Measurements from ENCODE around the gene GLB1L3.

GLB1L3 gene

DNA sequence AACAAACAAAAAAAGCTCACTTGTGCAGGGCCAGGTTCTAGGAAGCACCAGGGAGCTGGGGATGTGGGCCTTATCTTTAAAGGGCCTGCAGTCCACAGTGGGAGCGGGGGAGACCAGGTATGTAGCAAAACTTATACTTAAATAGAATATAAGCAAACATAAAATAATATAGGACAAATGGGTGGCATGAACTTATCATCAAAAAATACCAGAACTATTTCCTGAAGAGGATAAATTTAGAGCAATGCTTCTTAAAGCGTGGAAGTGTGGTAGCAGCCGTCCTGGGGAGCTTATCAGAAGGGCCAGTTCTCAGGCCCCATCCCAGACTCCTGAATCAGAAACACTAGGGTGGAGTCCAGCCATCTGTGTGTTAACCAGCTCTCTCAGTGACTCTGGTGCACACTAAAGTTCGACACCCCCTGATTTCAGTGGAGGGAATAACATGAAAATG, 42.4 kb upstream of the GLB1L3 start:
- no peak overlapping the region for H3K4me3 ChIP-seq (ENCODE audit: low read depth, low read length)
- TF ChIP-seq, protein P1, sequence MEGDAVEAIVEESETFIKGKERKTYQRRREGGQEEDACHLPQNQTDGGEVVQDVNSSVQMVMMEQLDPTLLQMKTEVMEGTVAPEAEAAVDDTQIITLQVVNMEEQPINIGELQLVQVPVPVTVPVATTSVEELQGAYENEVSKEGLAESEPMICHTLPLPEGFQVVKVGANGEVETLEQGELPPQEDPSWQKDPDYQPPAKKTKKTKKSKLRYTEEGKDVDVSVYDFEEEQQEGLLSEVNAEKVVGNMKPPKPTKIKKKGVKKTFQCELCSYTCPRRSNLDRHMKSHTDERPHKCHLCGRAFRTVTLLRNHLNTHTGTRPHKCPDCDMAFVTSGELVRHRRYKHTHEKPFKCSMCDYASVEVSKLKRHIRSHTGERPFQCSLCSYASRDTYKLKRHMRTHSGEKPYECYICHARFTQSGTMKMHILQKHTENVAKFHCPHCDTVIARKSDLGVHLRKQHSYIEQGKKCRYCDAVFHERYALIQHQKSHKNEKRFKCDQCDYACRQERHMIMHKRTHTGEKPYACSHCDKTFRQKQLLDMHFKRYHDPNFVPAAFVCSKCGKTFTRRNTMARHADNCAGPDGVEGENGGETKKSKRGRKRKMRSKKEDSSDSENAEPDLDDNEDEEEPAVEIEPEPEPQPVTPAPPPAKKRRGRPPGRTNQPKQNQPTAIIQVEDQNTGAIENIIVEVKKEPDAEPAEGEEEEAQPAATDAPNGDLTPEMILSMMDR (IDR thresholded peaks at IDR 0.05; ENCODE audit: low read depth, low read length) = no peak

DNA sequence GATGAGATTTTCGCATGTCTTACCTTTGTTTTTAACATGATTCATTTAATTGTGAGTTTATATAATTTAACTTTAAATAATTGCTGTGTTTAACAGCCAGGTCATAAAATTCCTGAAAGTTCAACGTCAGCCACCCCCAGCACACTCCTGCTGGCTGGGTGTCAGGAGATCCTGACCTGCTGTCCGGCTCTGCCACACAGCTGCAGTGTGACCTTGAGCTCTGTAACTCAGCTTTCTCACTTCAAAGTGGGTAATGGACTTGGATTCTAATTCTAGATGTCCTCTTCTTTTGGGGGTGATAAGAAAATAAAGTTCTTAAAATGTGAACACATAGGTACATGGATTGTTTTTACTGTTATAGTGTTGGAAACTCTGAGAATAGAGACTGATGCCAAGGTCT, 40.8 kb upstream of the GLB1L3 start:
- TF ChIP-seq, protein P1 (IDR thresholded peaks at IDR 0.05; ENCODE audit: low read depth, low read length) = no peak
- no peak overlapping the region for H3K4me3 ChIP-seq (ENCODE audit: low read depth, low read length)

DNA sequence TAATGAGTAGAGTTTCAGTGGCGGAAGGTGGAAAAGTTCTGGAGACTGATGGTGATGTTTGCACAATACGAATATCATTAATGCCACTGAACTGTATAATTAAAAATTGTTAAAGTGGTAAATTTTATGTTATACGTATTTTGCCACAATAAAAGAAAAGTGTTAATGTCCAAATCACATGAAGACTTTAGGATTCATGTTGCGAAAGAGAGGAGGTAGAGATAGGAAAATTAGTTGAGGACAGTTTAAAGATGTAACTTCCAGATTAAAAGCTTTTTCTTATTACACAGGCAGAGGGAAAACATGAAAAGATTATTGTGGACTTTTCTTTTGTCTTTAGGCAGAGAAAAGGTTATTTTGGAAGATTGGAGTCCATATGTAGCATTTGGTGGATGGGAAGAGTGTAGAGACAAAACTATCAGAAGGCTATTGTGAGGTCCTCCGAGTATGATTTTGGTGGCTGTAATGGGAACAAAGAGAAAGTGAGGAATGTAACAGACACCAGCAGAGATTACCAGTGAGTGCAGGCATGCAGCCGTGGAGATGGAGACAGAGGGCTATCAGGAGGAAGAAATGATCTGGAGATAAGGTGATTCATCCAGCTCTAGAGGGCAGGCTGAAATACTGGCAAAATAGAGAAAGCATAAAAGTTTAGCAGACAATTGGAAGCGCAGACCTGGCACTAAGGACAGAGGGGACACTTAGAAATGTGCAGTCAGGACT, 39.2 kb upstream of the GLB1L3 start:
- H3K4me3 ChIP-seq (ENCODE audit: low read depth, low read length) = no peak overlapping the region
- TF ChIP-seq, protein P1 (IDR thresholded peaks at IDR 0.05; ENCODE audit: low read depth, low read length) = no peak

DNA sequence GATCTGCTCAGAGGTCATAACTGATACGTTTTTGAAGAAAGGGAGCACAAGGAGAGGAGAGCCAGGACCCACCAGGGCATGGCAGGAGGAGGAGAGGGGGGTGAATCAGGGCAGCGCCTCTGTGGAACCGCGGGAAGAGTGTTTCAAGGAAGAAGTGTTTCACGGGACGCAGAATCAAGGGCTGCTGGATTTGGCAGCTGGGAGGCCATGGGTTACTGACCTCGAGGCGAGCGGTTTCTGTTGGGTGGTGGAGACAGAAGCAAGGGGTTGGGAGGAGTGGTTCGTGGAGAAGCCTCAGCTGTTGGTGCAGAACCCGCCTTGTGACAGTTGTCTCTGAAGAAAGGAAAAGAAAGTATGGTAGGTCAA, 38.6 kb upstream of the GLB1L3 start:
- TF ChIP-seq, protein P1 (IDR thresholded peaks at IDR 0.05; ENCODE audit: low read depth, low read length) = no peak
- H3K4me3 ChIP-seq (ENCODE audit: low read depth, low read length) = no peak overlapping the region

DNA sequence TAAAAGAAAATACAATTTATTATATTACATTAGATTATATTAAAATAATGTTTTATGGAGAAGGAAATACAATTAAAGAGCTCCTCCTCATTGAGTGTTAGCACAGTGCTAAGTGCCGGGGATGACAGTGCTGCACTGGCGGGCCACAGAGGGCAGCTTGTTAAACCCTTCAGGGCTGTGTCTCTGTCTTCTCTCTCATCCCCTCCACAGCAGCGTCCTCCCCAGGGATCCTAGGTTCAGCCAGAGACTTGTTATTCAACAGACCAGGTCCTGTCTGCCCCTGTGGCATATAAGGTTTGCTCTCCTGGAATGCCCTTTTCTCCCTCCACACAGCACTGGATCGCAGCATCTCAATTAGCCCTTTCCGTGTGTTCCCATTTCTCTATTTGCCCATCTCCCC, 37.2 kb upstream of the GLB1L3 start:
- TF ChIP-seq, protein P1 (IDR thresholded peaks at IDR 0.05; ENCODE audit: low read depth, low read length) = no peak

DNA sequence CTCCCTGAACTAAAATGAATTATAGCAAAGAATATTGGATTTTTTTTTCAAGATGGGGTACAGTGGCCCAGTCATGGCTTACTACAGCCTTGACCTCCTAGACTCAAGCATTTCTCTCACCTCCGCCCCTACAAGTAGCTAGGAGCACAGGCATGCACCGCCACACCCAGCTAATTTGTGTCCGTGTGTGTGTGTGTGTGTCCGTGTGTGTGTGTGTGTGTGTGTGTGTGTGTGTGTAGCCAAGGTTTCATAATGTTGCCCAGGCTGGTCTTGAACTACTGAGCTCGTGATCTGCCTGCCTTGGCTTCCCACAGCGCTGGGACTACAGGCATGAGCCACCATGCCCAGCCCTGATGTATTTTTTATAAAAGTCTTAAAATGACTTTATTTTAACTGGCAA, 35.6 kb upstream of the GLB1L3 start:
- H3K4me3 ChIP-seq (ENCODE audit: low read depth, low read length) = no peak overlapping the region
- TF ChIP-seq, protein P1 (IDR thresholded peaks at IDR 0.05; ENCODE audit: low read depth, low read length) = no peak

More for the DNA sequence above, 37.2 kb upstream of the GLB1L3 start:
- no peak overlapping the region for H3K4me3 ChIP-seq (ENCODE audit: low read depth, low read length)

DNA sequence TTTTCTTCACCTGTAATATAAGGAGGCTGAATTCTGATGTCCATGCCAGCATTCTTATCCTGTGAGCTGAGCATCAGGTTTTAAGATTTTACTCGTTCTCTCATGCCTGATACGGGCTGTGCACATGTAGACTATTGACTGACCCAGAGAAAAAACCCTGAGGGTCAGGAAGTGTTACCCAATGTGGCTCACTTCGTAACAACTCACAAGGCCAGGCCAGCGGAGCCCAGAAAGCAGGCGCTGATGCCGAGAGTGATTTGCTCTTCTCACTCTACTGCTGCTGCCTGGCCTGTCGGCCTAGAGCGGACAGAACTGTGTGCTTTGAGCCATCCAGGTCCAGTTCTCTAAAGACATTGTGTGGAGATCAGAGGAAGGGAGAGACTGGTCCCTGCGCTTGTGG, 33.8 kb upstream of the GLB1L3 start:
- no peak overlapping the region for H3K4me3 ChIP-seq (ENCODE audit: low read depth, low read length)
- TF ChIP-seq, protein P1 (IDR thresholded peaks at IDR 0.05; ENCODE audit: low read depth, low read length) = no peak

Data from WI38 (cell line).